HUES6 (cell line): Measurements from ENCODE around the gene RPS3A.
"Not testable (repeated sequence)": the region's sequence is repeated elsewhere in the genome, so short reads cannot be mapped to it uniquely, and the experiment has no call there.

ENCODE experiments used
- H3K27ac ChIP-seq: 2 replicates; pipeline ENCODE4 v1.7.0; 2013; ENCODE audit warnings: low read depth, mild to moderate bottlenecking, low read length, inconsistent platforms
- H3K27me3 ChIP-seq: 2 replicates; pipeline ENCODE4 v1.6.1; 2013; ENCODE audit warnings: low read length; ENCODE audit not compliant: control insufficient read depth, insufficient read depth
- H3K36me3 ChIP-seq: 2 replicates; pipeline ENCODE4 v1.6.1; 2013; ENCODE audit warnings: low read length; ENCODE audit not compliant: control insufficient read depth, insufficient read depth
- H3K4me1 ChIP-seq: 2 replicates; pipeline ENCODE4 v1.6.1; 2013; ENCODE audit warnings: low read length; ENCODE audit not compliant: control insufficient read depth, insufficient read depth
- H3K4me3 ChIP-seq: 2 replicates; pipeline ENCODE4 v1.5.1; 2013; ENCODE audit warnings: low read depth, low read length
- H3K9ac ChIP-seq: one replicate; pipeline ENCODE4 v1.6.1; 2013; ENCODE audit warnings: mild to moderate bottlenecking, low read length
- H3K9me3 ChIP-seq: 2 replicates; pipeline ENCODE4 v1.6.1; 2013; ENCODE audit warnings: low read depth, low read length; ENCODE audit not compliant: control insufficient read depth, insufficient read depth

Gene RPS3A

GRCh38 chr4:151114338-151114737 is 14.9 kb downstream of the RPS3A start:
- Histone ChIP-seq H3K9me3 (no peaks in the 10 kb centered on the region), H3K4me1 (no peaks in the 10 kb centered on the region), H3K36me3 (peaks cover 14% of the 10 kb centered on the region), H3K9ac (no peak overlapping the region), H3K4me3 (no peak overlapping the region), H3K27me3 (no peaks in the 10 kb centered on the region), H3K27ac (no peak overlapping the region)

GRCh38 chr4:151114986-151115385 is 15.6 kb downstream of the RPS3A start:
- no peak overlapping the region for H3K27ac ChIP-seq
- no peak overlapping the region for H3K9ac ChIP-seq
- H3K36me3 ChIP-seq: peaks cover 14% of the 10 kb centered on the region
- H3K4me1 ChIP-seq: no peaks in the 10 kb centered on the region
- H3K9me3 ChIP-seq: no peaks in the 10 kb centered on the region
- H3K4me3 ChIP-seq: no peak overlapping the region
- H3K27me3 ChIP-seq: no peaks in the 10 kb centered on the region

- H3K27me3 ChIP-seq: no peaks in the 10 kb centered on the region
- no peak overlapping the region for H3K4me3 ChIP-seq
- H3K4me1 ChIP-seq: no peaks in the 10 kb centered on the region
- no peak overlapping the region for H3K27ac ChIP-seq
- no peaks in the 10 kb centered on the region for H3K9me3 ChIP-seq
- H3K9ac ChIP-seq: no peak overlapping the region
- H3K36me3 ChIP-seq: peaks cover 32% of the 10 kb centered on the region
These were observed 18.0 kb downstream of the RPS3A start for GRCh38 chr4:151117371-151117962.

- Histone ChIP-seq H3K4me3 (no peak overlapping the region), H3K4me1 (no peaks in the 10 kb centered on the region), H3K9ac (no peak overlapping the region), H3K9me3 (no peaks in the 10 kb centered on the region), H3K27me3 (no peaks in the 10 kb centered on the region), H3K36me3 (peaks cover 57% of the 10 kb centered on the region), H3K27ac (no peak overlapping the region)
These were observed 30.4 kb downstream of the RPS3A start for GRCh38 chr4:151129796-151130195.

- no peaks in the 10 kb centered on the region for H3K27me3 ChIP-seq
- no peak overlapping the region for H3K9ac ChIP-seq
- no peak overlapping the region for H3K27ac ChIP-seq
- peaks cover 51% of the 10 kb centered on the region for H3K36me3 ChIP-seq
- H3K4me3 ChIP-seq: no peak overlapping the region
- no peaks in the 10 kb centered on the region for H3K4me1 ChIP-seq
- no peaks in the 10 kb centered on the region for H3K9me3 ChIP-seq
These were observed 33.9 kb downstream of the RPS3A start for GRCh38 chr4:151133311-151133710.

- H3K9ac ChIP-seq, H3K9me3 ChIP-seq, H3K4me1 ChIP-seq, H3K27me3 ChIP-seq, H3K27ac ChIP-seq, H3K4me3 ChIP-seq: not testable (repeated sequence)
- peaks cover 55% of the 10 kb centered on the region for H3K36me3 ChIP-seq
These were observed 36.6 kb downstream of the RPS3A start for GRCh38 chr4:151136048-151136447.

GRCh38 chr4:151139814-151140213 is 40.4 kb downstream of the RPS3A start:
- H3K9ac ChIP-seq: no peak overlapping the region
- no peaks in the 10 kb centered on the region for H3K9me3 ChIP-seq
- no peaks in the 10 kb centered on the region; the same call in 1 of the 2 replicates for H3K4me1 ChIP-seq
- no peaks in the 10 kb centered on the region for H3K27me3 ChIP-seq
- H3K4me3 ChIP-seq: no peak overlapping the region
- H3K36me3 ChIP-seq: peaks cover 64% of the 10 kb centered on the region
- H3K27ac ChIP-seq: no peak overlapping the region

GRCh38 chr4:151142758-151143157 is 43.3 kb downstream of the RPS3A start:
- Histone ChIP-seq H3K27ac (no peak overlapping the region), H3K4me3 (no peak overlapping the region), H3K27me3 (no peaks in the 10 kb centered on the region), H3K9me3 (no peaks in the 10 kb centered on the region), H3K4me1 (no peaks in the 10 kb centered on the region; the same call in 1 of the 2 replicates), H3K9ac (no peak overlapping the region), H3K36me3 (peaks cover 62% of the 10 kb centered on the region)

- Histone ChIP-seq H3K36me3 (peaks cover 65% of the 10 kb centered on the region), H3K9me3 (no peaks in the 10 kb centered on the region), H3K9ac (no peak overlapping the region), H3K4me1 (no peaks in the 10 kb centered on the region; the same call in 1 of the 2 replicates), H3K27ac (no peak overlapping the region), H3K27me3 (no peaks in the 10 kb centered on the region), H3K4me3 (no peak overlapping the region)
These were observed 43.7 kb downstream of the RPS3A start for GRCh38 chr4:151143162-151143561.

- Histone ChIP-seq H3K27me3 (no peaks in the 10 kb centered on the region), H3K4me1 (no peaks in the 10 kb centered on the region; the same call in 1 of the 2 replicates), H3K36me3 (peaks cover 67% of the 10 kb centered on the region), H3K9me3 (no peaks in the 10 kb centered on the region), H3K27ac (no peak overlapping the region), H3K4me3 (no peak overlapping the region), H3K9ac (no peak overlapping the region)
These were observed 44.4 kb downstream of the RPS3A start for GRCh38 chr4:151143811-151144210.

- Histone ChIP-seq H3K27ac (no peak overlapping the region), H3K27me3 (no peaks in the 10 kb centered on the region), H3K4me3 (no peak overlapping the region), H3K9ac (no peak overlapping the region), H3K36me3 (peaks cover 65% of the 10 kb centered on the region), H3K4me1 (no peaks in the 10 kb centered on the region; the same call in 1 of the 2 replicates), H3K9me3 (no peaks in the 10 kb centered on the region)
These were observed 45.1 kb downstream of the RPS3A start for GRCh38 chr4:151144329-151145072.
